Ovary (tissue), 3 donors: ENCODE data around the gene CDK19.

Experiments used
- CTCF ChIP-seq, 3 donors: fragments of 450-650 bp in 2 of 3; fragments of 200-600 bp in 1 of 3; IDR thresholded peaks; one replicate each; pipeline versions ENCODE4 v1.5.1 to v1.8.0; 2016 to 2022; ENCODE audit warnings: antibody characterized with exemption in 3 of 3, mild to moderate bottlenecking in 1 of 3
- EP300 ChIP-seq: sonication (generic); formaldehyde crosslinking; IDR thresholded peaks from one replicate; pipeline ENCODE4 v1.6.1; 2017; ENCODE audit warnings: antibody characterized with exemption
- donor health status: DM: no; HTN: no; CAD: no.

- no peak for TF ChIP-seq EP300
- no peak for TF ChIP-seq CTCF (IDR thresholded peaks at IDR 0.05)
These were observed 256 bp downstream of the CDK19 start for GRCh38 chr6:110815015-110815410.
